GM08714 (cell line): ENCODE results near the gene RBBP4.

Source experiments
- H3K4me3 ChIP-seq: fragments of 200-500 bp; sonication (Bioruptor generic); 2 replicates; pipeline ENCODE4 v1.5.1; 2014; ENCODE audit warnings: mild to moderate bottlenecking, low read length, inconsistent platforms
- ZNF274 ChIP-seq: IDR thresholded peaks from 2 replicates; pipeline ENCODE4 v1.6.1; 2012; ENCODE audit warnings: mild to moderate bottlenecking, low read depth, low read length

The RBBP4 gene

GRCh38 chr1:32715901-32716311, 64.9 kb downstream of the RBBP4 start:
- TF ChIP-seq ZNF274 = no peak
- H3K4me3 ChIP-seq = no peak overlapping the region

GRCh38 chr1:32716312-32717148, 65.5 kb downstream of the RBBP4 start:
- TF ChIP-seq ZNF274 = no peak

GRCh38 chr1:32717503-32717902, 66.5 kb downstream of the RBBP4 start:
- TF ChIP-seq ZNF274 = no peak
- H3K4me3 ChIP-seq = no peak overlapping the region

More at GRCh38 chr1:32716312-32717148, 65.5 kb downstream of the RBBP4 start:
- no peak overlapping the region for H3K4me3 ChIP-seq

- TF ChIP-seq ZNF274 = no peak
- H3K4me3 ChIP-seq = no peak overlapping the region
Measured at GRCh38 chr1:32718036-32718435, 67.0 kb downstream of the RBBP4 start.

GRCh38 chr1:32718527-32718926, 67.5 kb downstream of the RBBP4 start:
- no peak overlapping the region for H3K4me3 ChIP-seq
- no peak for TF ChIP-seq ZNF274

- H3K4me3 ChIP-seq = no peak overlapping the region
- TF ChIP-seq ZNF274 = no peak
Measured at GRCh38 chr1:32719681-32720275, 68.8 kb downstream of the RBBP4 start.

GRCh38 chr1:32724678-32725614, 73.9 kb downstream of the RBBP4 start:
- H3K4me3 ChIP-seq = no peak overlapping the region
- TF ChIP-seq ZNF274 = no peak

GRCh38 chr1:32725615-32725982, 74.6 kb downstream of the RBBP4 start:
- TF ChIP-seq ZNF274 = no peak
- no peak overlapping the region for H3K4me3 ChIP-seq

- TF ChIP-seq ZNF274 = no peak
- H3K4me3 ChIP-seq = no peak overlapping the region
Measured at GRCh38 chr1:32727876-32728275, 76.9 kb downstream of the RBBP4 start.

- no peak for TF ChIP-seq ZNF274
- H3K4me3 ChIP-seq = no peak overlapping the region
Measured at GRCh38 chr1:32728413-32729077, 77.5 kb downstream of the RBBP4 start.

- no peak overlapping the region for H3K4me3 ChIP-seq
- no peak for TF ChIP-seq ZNF274
Measured at GRCh38 chr1:32729254-32730046, 78.4 kb downstream of the RBBP4 start.

- no peak overlapping the region for H3K4me3 ChIP-seq
- no peak for TF ChIP-seq ZNF274
Measured at GRCh38 chr1:32733582-32734321, 82.7 kb downstream of the RBBP4 start.
